DOHH2 (cell line): ENCODE results near the gene ARL16.

Experiments
- EZH2phosphoT487 ChIP-seq: fragments of 200-600 bp; sonication (generic); IDR thresholded peaks from 2 replicates; pipeline ENCODE4 v1.6.1; 2017; ENCODE audit warnings: borderline replicate concordance, mild to moderate bottlenecking, antibody characterized with exemption, low read length, moderate library complexity, mixed read lengths
- TF ChIP-seq, protein P1 (sequence below): fragments of 200-600 bp; sonication (generic); IDR thresholded peaks from one replicate; pipeline ENCODE4 v1.5.1; 2014; ENCODE audit warnings: antibody characterized with exemption, mild to moderate bottlenecking, low read depth, low read length; ENCODE audit not compliant: poor library complexity, severe bottlenecking

DNA sequence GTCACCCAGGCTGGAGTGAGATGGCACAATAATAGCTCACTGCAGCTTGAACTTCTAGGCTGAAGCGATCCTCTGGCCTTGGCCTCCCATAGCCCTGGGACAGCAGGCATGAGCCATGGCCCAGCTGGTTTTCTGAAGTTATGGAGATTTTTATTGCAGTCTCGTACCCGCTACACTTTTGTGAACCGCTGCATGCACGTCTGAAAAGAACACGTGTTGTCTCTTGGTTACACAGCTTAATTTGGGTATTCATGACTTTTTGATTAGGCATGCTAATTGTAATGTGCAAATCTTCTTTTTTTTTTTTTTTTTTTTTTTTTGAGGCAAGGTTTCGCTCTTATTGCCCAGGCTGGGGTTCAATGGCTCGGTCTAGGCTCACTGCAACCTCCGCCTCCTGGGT lies 41.8 kb upstream of the ARL16 start:
- TF ChIP-seq, protein P1, sequence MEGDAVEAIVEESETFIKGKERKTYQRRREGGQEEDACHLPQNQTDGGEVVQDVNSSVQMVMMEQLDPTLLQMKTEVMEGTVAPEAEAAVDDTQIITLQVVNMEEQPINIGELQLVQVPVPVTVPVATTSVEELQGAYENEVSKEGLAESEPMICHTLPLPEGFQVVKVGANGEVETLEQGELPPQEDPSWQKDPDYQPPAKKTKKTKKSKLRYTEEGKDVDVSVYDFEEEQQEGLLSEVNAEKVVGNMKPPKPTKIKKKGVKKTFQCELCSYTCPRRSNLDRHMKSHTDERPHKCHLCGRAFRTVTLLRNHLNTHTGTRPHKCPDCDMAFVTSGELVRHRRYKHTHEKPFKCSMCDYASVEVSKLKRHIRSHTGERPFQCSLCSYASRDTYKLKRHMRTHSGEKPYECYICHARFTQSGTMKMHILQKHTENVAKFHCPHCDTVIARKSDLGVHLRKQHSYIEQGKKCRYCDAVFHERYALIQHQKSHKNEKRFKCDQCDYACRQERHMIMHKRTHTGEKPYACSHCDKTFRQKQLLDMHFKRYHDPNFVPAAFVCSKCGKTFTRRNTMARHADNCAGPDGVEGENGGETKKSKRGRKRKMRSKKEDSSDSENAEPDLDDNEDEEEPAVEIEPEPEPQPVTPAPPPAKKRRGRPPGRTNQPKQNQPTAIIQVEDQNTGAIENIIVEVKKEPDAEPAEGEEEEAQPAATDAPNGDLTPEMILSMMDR: no peak
- no peak for TF ChIP-seq EZH2phosphoT487
